ENCODE data around the gene WDR47.
"Not testable (repeated sequence)": the region's sequence is repeated elsewhere in the genome, so short reads cannot be mapped to it uniquely, and the experiment has no call there.

Gene WDR47

DNA sequence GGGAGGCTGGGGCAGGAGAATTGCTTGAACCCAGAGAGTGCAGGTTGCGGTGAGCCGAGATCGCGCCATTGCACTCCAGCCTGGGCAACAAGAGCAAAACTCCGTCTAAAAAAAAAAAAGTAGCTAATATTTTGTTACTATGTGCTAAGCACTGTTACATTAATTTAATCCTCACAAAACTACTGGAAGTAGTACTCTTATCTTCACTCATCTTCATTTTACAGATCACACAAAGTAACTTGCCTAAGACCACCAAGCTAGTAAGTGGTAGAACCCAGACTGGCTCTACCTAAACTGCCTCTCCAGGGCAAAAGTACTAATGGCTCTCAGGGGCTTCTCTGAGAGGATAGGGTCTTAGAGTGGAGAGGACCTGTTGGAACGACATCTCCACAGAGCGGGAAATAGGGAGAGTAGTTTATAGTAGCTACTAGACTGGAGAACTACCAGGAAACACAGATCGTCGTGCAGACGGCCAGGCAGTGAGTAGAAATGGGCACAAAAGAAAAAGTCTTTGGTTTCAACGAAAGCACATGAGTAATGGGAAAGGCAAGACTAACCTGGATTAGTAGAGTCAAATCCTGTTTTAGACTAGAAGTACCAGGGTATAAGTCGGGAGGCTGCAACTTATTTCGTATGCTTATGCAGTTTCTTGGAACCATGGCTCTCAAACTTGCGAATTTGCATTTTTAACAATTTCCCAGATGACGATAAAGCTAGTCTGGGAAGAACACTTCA, 80.0 kb downstream of the WDR47 start:
- DNase-seq, result no peak

DNA sequence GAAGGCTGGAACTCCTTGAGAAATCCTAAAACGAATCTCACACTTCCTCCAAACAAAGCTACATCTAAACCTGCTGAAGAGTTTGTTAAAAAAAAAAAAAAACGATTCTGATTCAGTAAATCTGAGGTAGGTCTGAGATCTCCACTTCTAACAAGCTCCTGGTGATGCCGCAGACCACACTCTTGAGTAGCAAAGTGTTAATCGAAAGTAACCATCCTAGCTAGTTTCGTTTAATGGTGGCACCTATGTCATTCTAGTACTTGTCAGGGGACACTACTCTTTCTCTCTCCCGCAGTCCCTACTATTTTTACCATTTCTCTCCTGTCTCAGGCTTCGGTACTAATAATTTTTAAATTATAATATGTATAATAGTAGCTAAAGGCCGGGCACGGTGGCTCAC, 80.7 kb downstream of the WDR47 start:
- no peak for DNase-seq

DNA sequence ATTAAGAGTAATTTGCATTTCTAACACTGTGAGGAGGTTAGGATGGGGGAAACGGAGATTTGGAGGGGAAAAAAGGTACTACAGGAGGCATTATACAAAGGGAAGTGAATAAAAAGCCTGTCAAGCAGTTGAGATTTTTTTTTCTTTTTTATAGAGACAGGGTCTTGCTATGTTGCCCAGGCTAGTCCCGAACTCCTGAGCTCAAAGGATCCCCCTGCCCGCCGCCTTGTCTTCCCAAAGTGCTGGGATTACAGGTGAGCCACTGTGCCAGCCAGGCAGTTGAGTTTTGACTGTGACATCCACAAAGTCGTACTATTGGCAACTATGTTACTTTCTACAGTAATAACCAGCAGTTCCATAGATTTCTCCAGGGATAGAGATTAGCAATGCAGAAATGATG, 81.2 kb downstream of the WDR47 start:
- no peak for DNase-seq

DNA sequence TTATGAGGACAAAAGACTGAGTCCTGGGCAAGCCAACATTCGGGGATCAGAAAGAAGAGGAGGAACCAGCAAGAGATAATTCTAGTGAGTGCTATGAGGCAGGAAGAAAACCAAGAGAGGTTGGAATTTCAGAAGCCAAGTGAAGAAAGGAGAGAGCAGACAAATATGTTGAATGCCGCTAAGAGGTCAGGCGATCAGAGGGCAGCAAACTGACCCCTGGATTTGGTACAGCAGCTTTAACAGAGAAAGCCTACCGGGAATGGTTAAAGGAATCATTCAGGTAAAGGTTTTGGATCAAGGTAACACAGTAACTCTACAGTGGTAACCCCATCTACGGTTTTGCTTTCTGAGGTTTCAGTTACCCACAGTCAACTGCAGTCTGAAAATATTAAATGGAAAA, 84.0 kb downstream of the WDR47 start:
- DNase-seq, result no peak

DNA sequence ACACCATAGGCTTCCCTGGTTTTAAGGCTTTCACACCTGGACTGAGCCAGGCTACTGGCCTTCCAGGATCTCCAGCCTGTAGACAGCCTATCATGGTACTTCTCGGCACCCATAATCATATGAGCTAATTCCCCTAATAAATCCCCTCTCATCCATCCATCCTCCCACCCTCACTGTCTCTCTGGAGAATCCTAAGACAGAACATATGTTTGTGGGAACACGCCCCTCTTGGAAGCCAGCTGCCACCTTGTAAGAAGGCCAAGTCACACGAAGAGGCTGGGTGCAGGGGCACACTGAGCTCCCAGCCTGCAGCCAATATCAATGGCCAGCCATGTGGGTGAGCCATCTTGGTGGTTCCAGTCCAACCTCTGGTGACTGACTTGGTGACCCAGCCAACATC, 86.0 kb downstream of the WDR47 start:
- DNase-seq, result no peak

DNA sequence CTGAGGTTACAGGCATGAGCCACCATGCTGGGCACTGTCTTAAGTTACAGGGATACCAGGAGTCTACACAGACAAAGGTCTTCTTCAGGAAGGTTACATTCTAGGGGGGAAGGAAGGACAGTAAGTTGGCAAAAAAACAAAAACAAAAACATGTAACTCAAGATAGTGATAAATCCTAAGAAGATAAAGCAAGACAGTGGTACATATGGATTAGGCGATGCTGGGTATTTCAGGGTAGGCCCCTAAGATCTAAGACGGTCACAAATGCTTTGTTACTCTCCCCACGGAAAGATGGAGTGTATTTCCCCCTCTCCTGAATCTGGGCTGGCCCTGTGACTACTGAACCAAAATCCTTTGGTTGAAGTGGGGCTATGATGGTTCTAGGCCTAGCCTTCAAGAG, 86.8 kb downstream of the WDR47 start:
- no peak for DNase-seq

DNA sequence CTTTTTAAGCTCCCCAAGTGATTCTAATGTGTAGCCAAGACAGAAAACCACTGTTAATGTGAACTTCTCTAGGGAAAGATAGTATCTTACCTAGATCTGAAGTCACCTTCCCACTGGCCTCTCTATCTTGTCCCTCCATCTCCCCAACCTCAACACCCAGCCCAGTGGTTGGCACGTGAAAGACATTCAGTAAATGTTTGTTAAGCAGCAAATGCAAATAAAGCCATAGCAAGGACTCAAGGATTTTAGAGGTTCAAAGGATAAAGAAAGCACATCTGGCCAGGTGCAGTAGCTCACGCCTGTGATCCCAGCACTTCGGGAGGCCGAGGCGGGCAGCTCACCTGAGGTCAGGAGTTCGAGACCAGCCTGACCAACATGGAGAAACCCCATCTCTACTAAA, 88.5 kb downstream of the WDR47 start:
- no peak for DNase-seq

DNA sequence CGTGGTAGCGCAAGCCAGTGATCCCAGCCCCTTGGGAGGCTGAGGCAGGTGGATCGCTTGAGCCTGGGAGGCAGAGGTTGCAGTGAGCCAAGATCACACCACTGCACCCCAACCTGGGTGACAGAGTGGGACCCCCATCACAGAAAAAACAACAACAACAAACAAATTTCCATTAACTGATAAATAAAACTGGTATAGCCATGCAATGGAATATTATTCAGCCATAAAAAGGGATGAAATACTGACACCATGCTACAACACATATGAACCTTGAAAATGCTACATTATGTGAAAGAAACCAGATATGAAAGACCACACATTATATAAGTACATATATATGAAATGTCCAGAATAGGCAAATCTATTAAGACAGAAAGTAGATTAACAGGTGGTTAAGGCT, 90.7 kb downstream of the WDR47 start:
- DNase-seq, result no peak

DNA sequence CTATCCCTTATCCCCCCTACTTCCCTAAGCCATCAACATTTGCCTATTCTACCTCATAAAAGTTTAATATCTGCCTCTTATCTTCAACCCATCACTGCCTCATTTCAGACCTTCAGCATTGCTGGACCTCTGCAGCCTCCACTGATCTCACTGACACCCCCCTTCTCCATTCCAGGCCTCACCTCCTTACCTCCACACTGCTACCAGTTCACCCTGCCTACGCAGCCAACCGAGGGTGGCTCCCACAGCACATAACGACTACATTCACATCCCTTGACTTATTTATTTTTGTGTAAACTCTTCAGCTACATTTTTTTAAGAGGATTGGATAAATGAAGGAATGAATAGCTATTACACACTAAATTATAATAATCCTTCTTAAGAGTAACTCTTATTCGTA, 92.9 kb downstream of the WDR47 start:
- no peak for DNase-seq

DNA sequence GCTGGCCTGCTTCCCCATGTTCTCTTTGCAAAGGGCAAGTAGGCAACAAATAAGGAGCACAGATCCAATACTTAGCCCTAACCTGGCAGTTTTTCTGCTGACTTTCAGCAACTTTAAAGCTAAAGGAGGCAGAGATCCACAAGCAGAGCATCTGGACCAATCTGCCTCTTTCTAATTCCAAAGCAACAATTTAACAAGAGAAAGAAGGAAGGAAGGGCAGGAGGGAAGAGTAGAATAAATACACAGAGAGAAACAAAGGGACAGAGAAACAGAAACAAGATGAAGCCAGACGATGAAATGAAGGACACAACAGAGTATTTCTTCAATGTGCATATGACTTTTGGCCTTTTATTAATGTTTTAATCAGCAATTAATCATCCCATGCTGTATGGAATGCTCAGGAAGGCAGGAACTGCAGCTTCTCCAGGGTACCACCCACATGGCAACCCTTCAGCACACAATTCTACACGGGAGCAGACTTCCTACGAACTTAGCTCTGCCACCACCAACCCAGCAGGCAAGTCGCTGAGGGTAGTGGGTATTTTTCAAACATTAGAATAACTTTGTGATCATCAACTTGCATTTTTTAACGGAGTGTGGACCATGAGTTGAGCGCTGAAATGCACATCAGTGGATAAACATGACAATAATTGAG, 93.9 kb downstream of the WDR47 start:
- DNase-seq, result no peak

DNA sequence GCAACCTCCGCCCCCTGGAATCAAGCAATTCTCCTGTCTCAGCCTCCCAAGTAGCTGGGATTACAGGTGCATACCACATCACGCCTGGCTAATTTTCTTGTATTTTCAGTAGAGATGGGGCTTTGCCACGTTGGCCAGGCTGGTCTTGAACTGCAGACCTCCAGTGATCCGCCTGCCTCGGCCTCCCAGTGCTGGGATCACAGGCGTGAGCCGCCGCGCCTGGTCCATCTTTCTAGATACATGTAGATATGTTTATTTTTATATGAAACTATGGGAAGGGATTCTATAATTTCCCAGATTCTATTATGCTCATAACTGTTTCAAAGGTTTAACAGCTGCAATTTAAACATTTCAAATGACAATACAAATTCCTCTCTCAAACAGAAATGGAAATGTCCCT, 105.7 kb downstream of the WDR47 start:
- DNase-seq, result no peak

DNA sequence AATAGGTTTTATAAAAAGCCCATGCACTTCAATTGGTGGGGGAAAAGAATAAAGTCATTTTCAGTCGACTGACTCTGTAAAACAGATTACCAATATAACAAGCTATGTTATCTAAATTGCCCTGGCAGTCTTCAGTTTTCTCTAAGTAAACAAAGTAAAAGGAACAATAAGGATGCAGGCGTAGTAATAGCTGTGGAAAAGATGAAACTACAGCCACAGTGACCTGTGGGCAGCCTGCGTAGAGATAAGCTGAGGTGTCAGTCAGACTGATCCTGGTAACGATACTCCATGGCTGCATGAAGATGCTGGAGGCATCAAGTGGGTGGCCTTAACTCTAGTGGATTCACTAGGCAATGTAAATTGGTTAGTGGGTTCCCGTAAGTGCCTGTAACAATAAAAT, 108.0 kb downstream of the WDR47 start:
- no peak for DNase-seq

DNA sequence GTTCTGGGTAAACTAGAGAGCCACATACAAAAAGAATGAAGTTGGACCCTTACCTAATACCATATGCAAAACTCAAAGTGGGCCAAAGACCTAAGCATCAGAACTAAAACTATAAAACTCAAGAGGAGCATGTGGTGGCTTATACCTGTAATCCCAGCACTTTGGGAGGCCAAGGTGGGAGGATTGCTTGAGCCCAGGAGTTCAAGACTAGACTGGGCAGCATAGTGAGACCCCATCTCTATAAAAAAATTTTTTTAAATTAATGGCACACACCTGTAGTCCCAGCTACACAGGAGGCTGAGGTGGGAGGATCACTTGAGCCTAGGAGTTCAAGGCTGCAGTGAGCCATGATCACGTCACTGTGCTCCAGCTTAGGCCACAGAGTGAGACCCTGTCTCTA, 114.3 kb downstream of the WDR47 start:
- DNase-seq, result not testable (repeated sequence)

DNA sequence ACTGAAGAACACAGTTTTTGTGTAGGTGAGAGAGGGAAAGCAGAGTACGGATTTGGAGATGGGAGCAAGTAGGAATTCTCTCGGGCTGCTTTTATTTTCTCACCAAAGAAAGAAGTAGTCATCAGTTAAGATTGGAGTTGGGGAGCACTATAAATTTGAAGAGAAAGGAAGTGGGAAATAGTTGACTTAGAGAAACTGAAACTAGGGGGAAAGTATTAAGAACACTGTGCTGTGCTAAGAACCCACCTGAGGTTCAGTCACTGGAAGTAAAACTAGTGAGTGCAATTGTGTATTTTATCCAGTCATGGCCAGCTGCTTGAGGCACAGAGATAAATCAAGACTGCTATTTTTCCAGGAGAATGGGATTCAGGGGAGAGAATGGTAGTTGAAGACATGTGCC, 116.0 kb downstream of the WDR47 start:
- DNase-seq, result no peak

All from NCI-H146 (cell line).